IgD-negative memory B cell (primary cell): ENCODE results near the gene HTR6. TPM values are rescaled to one million over a fixed set of nuclear protein-coding genes. Genes with fewer than 3 reads are reported as not detected.

Experiments used
- H3K27ac Mint-ChIP-seq, 3 donors: one replicate each; pipeline ENCODE4 v1.8.0; 2020 to 2022; ENCODE audit warnings: mild to moderate bottlenecking in 3 of 3, mixed read lengths in 3 of 3, moderate library complexity in 1 of 3
- H3K27me3 Mint-ChIP-seq: one replicate; pipeline ENCODE4 v1.8.0; 2021; ENCODE audit warnings: mixed read lengths
- H3K36me3 Mint-ChIP-seq: one replicate; pipeline ENCODE4 v1.8.0; 2020; ENCODE audit warnings: mild to moderate bottlenecking, mixed read lengths
- H3K4me1 Mint-ChIP-seq, 3 donors: one replicate each; pipeline ENCODE4 v1.8.0; 2020 to 2022; ENCODE audit warnings: mixed read lengths in 3 of 3, mild to moderate bottlenecking in 1 of 3
- H3K4me3 Mint-ChIP-seq, 4 donors: one replicate each; pipeline ENCODE4 v1.8.0; 2020 to 2022; ENCODE audit warnings: mild to moderate bottlenecking in 4 of 4, mixed read lengths in 4 of 4, moderate library complexity in 3 of 4
- H3K9me3 Mint-ChIP-seq, 3 donors: one replicate each; pipeline ENCODE4 v1.8.0; 2020 to 2021; ENCODE audit warnings: mixed read lengths in 3 of 3, mild to moderate bottlenecking in 1 of 3
- polyA plus RNA-seq: library from polyadenylated mRNA; unstranded; fragments of 300-500 nt; fragmentation: Illumina TruSeq; gene quantifications from one replicate; pipeline ENCODE4 v1.2.3, GENCODE V29; 2021

HTR6 gene
- polyA plus RNA-seq, 1 donor from 2014 or later = not detected

GRCh38 chr1:19680644-19681043, 16.0 kb downstream of the HTR6 start:
- Mint-ChIP-seq H3K4me1 (no peaks in the 10 kb centered on the region), H3K27ac (no peak overlapping the region)

GRCh38 chr1:19682257-19682656, 17.6 kb downstream of the HTR6 start:
- no peaks in the 10 kb centered on the region for H3K27me3 Mint-ChIP-seq
- H3K4me1 Mint-ChIP-seq = peaks cover 0 to under 1% (median 0%) of the 10 kb centered on the region in 3 donors
- no peaks in the 10 kb centered on the region for H3K9me3 Mint-ChIP-seq
- no peak overlapping the region for H3K4me3 Mint-ChIP-seq
- peaks cover 8% of the 10 kb centered on the region for H3K36me3 Mint-ChIP-seq
- H3K27ac Mint-ChIP-seq = no peak overlapping the region

More at GRCh38 chr1:19680644-19681043, 16.0 kb downstream of the HTR6 start:
- Mint-ChIP-seq H3K9me3 (no peaks in the 10 kb centered on the region), H3K4me3 (no peak overlapping the region), H3K36me3 (no peaks in the 10 kb centered on the region), H3K27me3 (peaks cover 1% of the 10 kb centered on the region)

GRCh38 chr1:19682901-19683300, 18.2 kb downstream of the HTR6 start:
- Mint-ChIP-seq H3K27me3 (no peaks in the 10 kb centered on the region), H3K36me3 (peaks cover 10% of the 10 kb centered on the region), H3K9me3 (no peaks in the 10 kb centered on the region), H3K4me3 (no peak overlapping the region), H3K4me1 (peaks cover 0 to 2% (median 0%) of the 10 kb centered on the region in 3 donors), H3K27ac (no peak overlapping the region)

- Mint-ChIP-seq H3K4me3 (no peak overlapping the region), H3K9me3 (no peaks in the 10 kb centered on the region)
Observed at GRCh38 chr1:19683351-19683750, 18.7 kb downstream of the HTR6 start.

GRCh38 chr1:19684677-19685076, 20.0 kb downstream of the HTR6 start:
- Mint-ChIP-seq H3K4me1 (peaks cover 0 to 6% (median 4%) of the 10 kb centered on the region in 3 donors), H3K27me3 (no peaks in the 10 kb centered on the region), H3K36me3 (peaks cover 10% of the 10 kb centered on the region), H3K27ac (no peak overlapping the region), H3K4me3 (peak overlapping the region in 1 of 4 donors; percentile 45), H3K9me3 (no peaks in the 10 kb centered on the region)

More at GRCh38 chr1:19683351-19683750, 18.7 kb downstream of the HTR6 start:
- peaks cover 10% of the 10 kb centered on the region for H3K36me3 Mint-ChIP-seq
- no peak overlapping the region for H3K27ac Mint-ChIP-seq
- no peaks in the 10 kb centered on the region for H3K27me3 Mint-ChIP-seq
- H3K4me1 Mint-ChIP-seq = peaks cover 0 to 4% (median 3%) of the 10 kb centered on the region in 3 donors

- no peaks in the 10 kb centered on the region for H3K27me3 Mint-ChIP-seq
Observed at GRCh38 chr1:19685994-19686393, 21.3 kb downstream of the HTR6 start.

GRCh38 chr1:19687414-19687813, 22.7 kb downstream of the HTR6 start:
- Mint-ChIP-seq H3K27ac (peak overlapping the region in 2 of 3 donors; percentile 35 to 39), H3K4me3 (peak overlapping the region in 1 of 4 donors; percentile 51), H3K4me1 (peaks cover 0 to 6% (median 4%) of the 10 kb centered on the region in 3 donors), H3K9me3 (peaks cover 0 to 9% (median 3%) of the 10 kb centered on the region in 3 donors), H3K36me3 (peaks cover 15% of the 10 kb centered on the region), H3K27me3 (no peaks in the 10 kb centered on the region)

More at GRCh38 chr1:19685994-19686393, 21.3 kb downstream of the HTR6 start:
- Mint-ChIP-seq H3K27ac (no peak overlapping the region), H3K9me3 (peaks cover 0 to 4% (median 3%) of the 10 kb centered on the region in 3 donors), H3K36me3 (peaks cover 13% of the 10 kb centered on the region), H3K4me1 (peaks cover 0 to 6% (median 4%) of the 10 kb centered on the region in 3 donors), H3K4me3 (no peak overlapping the region)

- Mint-ChIP-seq H3K36me3 (peaks cover 15% of the 10 kb centered on the region), H3K9me3 (peaks cover 0 to 9% (median 3%) of the 10 kb centered on the region in 3 donors), H3K27ac (peak overlapping the region in 2 of 3 donors; percentile 35 to 71), H3K4me1 (peaks cover 0 to 6% (median 4%) of the 10 kb centered on the region in 3 donors), H3K4me3 (no peak overlapping the region), H3K27me3 (no peaks in the 10 kb centered on the region)
Observed at GRCh38 chr1:19688041-19688842, 23.6 kb downstream of the HTR6 start.

- H3K4me3 Mint-ChIP-seq = peak overlapping the region in 1 of 4 donors; percentile 52
- peak overlapping the region in 2 of 3 donors; percentile 53 to 87 for H3K27ac Mint-ChIP-seq
- peaks cover 15% of the 10 kb centered on the region for H3K36me3 Mint-ChIP-seq
- peaks cover 0 to 9% (median 3%) of the 10 kb centered on the region in 3 donors for H3K9me3 Mint-ChIP-seq
- H3K4me1 Mint-ChIP-seq = peaks cover 0 to 6% (median 4%) of the 10 kb centered on the region in 3 donors
- H3K27me3 Mint-ChIP-seq = no peaks in the 10 kb centered on the region
Observed at GRCh38 chr1:19689085-19689757, 24.5 kb downstream of the HTR6 start.

- Mint-ChIP-seq H3K36me3 (peaks cover 15% of the 10 kb centered on the region), H3K4me3 (peak overlapping the region in 2 of 4 donors; percentile 60 to 63), H3K4me1 (peaks cover 0 to 6% (median 4%) of the 10 kb centered on the region in 3 donors), H3K27me3 (no peaks in the 10 kb centered on the region), H3K9me3 (peaks cover 0 to 9% (median 3%) of the 10 kb centered on the region in 3 donors), H3K27ac (peak overlapping the region in 1 of 3 donors; percentile 39)
Observed at GRCh38 chr1:19689856-19690255, 25.2 kb downstream of the HTR6 start.

- Mint-ChIP-seq H3K4me3 (peak overlapping the region in 1 of 4 donors; percentile 60), H3K27me3 (no peaks in the 10 kb centered on the region), H3K4me1 (peaks cover 0 to 6% (median 4%) of the 10 kb centered on the region in 3 donors), H3K36me3 (peaks cover 15% of the 10 kb centered on the region), H3K27ac (no peak overlapping the region), H3K9me3 (peaks cover 0 to 9% (median 3%) of the 10 kb centered on the region in 3 donors)
Observed at GRCh38 chr1:19690342-19690741, 25.7 kb downstream of the HTR6 start.

- no peaks in the 10 kb centered on the region for H3K27me3 Mint-ChIP-seq
- H3K27ac Mint-ChIP-seq = no peak overlapping the region
- H3K36me3 Mint-ChIP-seq = peaks cover 5% of the 10 kb centered on the region
- peaks cover 0 to 9% (median 3%) of the 10 kb centered on the region in 3 donors for H3K9me3 Mint-ChIP-seq
- peaks cover 8 to 10% (median 9%) of the 10 kb centered on the region in 3 donors for H3K4me1 Mint-ChIP-seq
- H3K4me3 Mint-ChIP-seq = no peak overlapping the region
Observed at GRCh38 chr1:19694298-19694697, 29.6 kb downstream of the HTR6 start.

GRCh38 chr1:19695772-19696171, 31.1 kb downstream of the HTR6 start:
- Mint-ChIP-seq H3K27ac (peak overlapping the region in 1 of 3 donors; percentile 73), H3K27me3 (no peaks in the 10 kb centered on the region), H3K9me3 (peaks cover 0 to 5% (median 0%) of the 10 kb centered on the region in 3 donors), H3K36me3 (peaks cover 2% of the 10 kb centered on the region), H3K4me1 (peaks cover 8 to 11% (median 9%) of the 10 kb centered on the region in 3 donors), H3K4me3 (no peak overlapping the region)

- H3K27ac Mint-ChIP-seq = no peak overlapping the region
- peaks cover 1% of the 10 kb centered on the region for H3K36me3 Mint-ChIP-seq
- peaks cover 9 to 11% (median 10%) of the 10 kb centered on the region in 3 donors for H3K4me1 Mint-ChIP-seq
- peaks cover 0 to 1% (median 0%) of the 10 kb centered on the region in 3 donors for H3K9me3 Mint-ChIP-seq
- H3K4me3 Mint-ChIP-seq = no peak overlapping the region
- H3K27me3 Mint-ChIP-seq = no peaks in the 10 kb centered on the region
Observed at GRCh38 chr1:19696820-19697219, 32.1 kb downstream of the HTR6 start.

- peak overlapping the region in 1 of 3 donors; percentile 16 for H3K27ac Mint-ChIP-seq
- H3K4me3 Mint-ChIP-seq = no peak overlapping the region
- peaks cover 9 to 11% (median 10%) of the 10 kb centered on the region in 3 donors for H3K4me1 Mint-ChIP-seq
- no peaks in the 10 kb centered on the region for H3K36me3 Mint-ChIP-seq
- H3K9me3 Mint-ChIP-seq = no peaks in the 10 kb centered on the region
- no peaks in the 10 kb centered on the region for H3K27me3 Mint-ChIP-seq
Observed at GRCh38 chr1:19698181-19698580, 33.5 kb downstream of the HTR6 start.
